Astrocyte of the spinal cord (primary cell): ENCODE results near the gene KIAA0319L.

Source experiments
- DNase-seq: peaks from one replicate; pipeline ENCODE4 v3.0.0; 2011; ENCODE audit warnings: low read depth, low spot score
- H3K4me3 ChIP-seq: 2 replicates; pipeline ENCODE4 v1.5.1; 2011; ENCODE audit warnings: low read depth, mild to moderate bottlenecking, low read length, moderate library complexity
- in situ Hi-C: cut with HindIII; loops from 2 replicates; pipeline ENCODE4 v1.10.0; 2017; ENCODE audit warnings: low sequenced_read_pairs
- TF ChIP-seq, protein P1 (sequence below): IDR thresholded peaks from 2 replicates; pipeline ENCODE4 v1.5.1; 2012; ENCODE audit warnings: low read depth, mild to moderate bottlenecking, low read length, inconsistent platforms

The KIAA0319L gene

DNA sequence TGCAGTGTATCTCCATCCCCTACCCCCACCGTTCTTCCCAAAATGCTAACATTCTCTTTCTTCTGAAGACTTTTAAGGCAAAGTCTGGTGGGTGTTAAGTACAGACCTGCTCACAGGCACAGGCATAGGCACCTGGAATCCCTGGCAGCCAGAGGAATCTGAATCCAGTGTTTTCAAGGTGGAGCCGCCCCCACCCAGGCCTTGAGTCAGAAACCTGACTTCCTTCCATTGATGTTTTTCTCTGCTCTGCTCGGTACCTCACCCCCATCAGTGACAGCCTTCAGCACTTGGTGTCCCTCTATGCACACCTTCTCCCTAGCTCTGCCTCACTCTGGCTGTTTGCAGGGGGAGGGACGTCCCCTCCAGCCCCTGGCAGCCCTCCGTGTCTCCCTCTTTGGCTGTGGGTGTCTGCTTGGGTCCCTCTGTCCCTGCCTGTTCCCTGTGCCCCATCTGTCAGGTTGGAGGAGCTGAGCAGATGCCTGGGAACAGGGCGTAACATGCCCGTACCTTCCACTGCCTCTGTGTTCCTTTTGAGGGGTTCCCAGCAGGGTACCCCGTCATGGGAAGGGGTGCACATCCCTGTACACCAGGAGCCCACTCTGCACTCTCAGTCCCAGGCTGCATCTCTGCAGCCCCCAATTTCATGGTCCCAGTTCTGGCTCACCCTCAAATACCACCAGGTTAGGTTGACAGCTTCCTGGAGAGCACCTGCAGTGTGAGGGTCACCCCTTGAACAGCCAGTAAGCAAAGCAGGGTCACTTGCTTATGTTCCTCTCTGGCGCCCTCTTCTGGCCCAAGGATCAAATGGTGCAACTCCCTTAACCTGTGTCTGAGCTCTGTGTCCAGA is 7.1 kb upstream of the KIAA0319L start:
- in situ Hi-C loops = no loop called here
- TF ChIP-seq, protein P1, sequence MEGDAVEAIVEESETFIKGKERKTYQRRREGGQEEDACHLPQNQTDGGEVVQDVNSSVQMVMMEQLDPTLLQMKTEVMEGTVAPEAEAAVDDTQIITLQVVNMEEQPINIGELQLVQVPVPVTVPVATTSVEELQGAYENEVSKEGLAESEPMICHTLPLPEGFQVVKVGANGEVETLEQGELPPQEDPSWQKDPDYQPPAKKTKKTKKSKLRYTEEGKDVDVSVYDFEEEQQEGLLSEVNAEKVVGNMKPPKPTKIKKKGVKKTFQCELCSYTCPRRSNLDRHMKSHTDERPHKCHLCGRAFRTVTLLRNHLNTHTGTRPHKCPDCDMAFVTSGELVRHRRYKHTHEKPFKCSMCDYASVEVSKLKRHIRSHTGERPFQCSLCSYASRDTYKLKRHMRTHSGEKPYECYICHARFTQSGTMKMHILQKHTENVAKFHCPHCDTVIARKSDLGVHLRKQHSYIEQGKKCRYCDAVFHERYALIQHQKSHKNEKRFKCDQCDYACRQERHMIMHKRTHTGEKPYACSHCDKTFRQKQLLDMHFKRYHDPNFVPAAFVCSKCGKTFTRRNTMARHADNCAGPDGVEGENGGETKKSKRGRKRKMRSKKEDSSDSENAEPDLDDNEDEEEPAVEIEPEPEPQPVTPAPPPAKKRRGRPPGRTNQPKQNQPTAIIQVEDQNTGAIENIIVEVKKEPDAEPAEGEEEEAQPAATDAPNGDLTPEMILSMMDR = peak; percentile 86

DNA sequence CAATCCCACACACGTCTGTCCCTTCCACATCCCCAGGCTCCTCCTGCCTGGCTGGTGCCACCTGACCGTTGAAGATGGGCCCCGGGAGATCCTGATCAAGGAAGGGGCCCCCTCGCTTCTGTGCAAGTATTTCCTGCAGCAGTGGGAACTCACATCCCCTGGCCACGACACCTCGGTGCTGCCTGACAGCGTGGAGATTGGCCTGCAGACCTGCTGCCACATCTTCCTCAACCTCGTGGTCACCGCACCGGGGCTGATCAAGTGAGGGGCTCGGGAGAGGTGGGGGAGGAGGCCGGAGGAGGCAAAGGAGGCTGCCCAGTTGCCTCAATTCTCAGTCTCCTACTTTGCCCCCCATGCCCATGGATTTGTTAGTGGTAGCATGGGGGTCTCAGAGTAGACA is 6.0 kb upstream of the KIAA0319L start:
- no peak for DNase-seq
- H3K4me3 ChIP-seq = no peak overlapping the region
- in situ Hi-C loops = no loop called here
- TF ChIP-seq, protein P1 = no peak

More for the DNA sequence above, 7.1 kb upstream of the KIAA0319L start:
- H3K4me3 ChIP-seq = no peak overlapping the region
- DNase-seq = peak; percentile 66

DNA sequence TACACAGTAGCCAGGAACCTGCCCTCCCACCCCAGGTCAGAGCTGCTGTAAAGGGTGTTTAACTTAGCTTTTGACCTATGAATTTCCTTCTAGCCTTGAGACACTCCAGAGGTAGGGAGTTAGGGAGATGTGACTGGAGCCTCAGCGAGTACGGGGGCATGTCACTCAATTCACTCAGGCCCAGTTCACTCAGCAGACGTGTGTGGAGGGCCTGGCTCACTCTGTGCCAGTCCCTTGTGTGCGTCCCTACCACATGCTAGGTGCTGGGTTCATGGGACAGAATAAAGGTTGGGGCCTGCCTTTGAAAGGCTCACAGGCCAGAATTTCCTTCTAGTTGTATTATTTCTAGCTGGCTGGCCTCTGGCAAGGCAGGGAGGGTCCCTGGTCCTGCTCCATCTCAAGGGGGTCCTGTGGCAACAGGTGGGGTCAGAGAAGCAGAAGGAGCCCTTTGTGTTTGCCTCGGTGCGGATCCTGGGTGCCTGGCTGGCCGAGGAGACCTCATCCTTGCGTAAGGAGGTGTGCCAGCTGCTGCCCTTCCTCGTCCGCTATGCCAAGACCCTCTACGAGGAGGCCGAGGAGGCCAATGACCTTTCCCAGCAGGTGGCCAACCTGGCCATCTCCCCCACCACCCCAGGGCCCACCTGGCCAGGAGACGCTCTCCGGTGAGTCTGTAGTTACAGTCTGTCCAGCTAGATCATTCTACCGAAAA is 4.9 kb upstream of the KIAA0319L start:
- DNase-seq = no peak
- TF ChIP-seq, protein P1 = no peak
- H3K4me3 ChIP-seq = no peak overlapping the region
- in situ Hi-C loops = no loop called here

DNA sequence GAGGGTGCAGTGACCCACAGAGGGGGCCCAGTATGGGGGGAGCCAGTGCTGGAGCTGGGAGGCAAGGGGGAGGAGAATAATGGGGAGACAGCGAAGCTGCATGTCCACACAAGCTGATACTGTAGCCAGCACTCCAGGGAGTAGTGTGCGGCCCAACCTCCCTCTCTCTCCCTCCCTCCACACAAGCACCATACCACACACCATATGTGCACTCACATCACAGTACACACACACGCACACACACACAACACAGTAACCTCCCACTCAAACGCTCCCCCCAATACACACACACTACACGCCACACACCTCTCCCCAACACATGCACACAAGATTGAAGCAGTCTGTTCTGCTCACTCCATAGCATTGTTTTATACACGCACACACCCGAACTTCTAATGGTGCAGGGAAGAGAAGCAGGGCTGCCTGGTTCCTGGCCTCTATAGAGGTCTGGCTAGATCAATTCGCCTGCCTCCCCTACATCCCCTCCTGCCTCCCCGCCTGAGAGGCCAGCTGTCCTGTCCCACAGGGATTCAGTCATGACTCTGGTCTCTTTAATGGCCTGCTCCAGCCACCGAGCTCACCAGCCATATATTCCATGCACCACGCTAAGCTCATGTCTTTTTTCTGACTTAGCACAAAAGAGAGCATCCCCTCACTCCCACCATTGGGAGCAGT is 4.2 kb upstream of the KIAA0319L start:
- TF ChIP-seq, protein P1 = no peak
- in situ Hi-C loops = no loop called here
- no peak overlapping the region for H3K4me3 ChIP-seq
- DNase-seq = no peak

DNA sequence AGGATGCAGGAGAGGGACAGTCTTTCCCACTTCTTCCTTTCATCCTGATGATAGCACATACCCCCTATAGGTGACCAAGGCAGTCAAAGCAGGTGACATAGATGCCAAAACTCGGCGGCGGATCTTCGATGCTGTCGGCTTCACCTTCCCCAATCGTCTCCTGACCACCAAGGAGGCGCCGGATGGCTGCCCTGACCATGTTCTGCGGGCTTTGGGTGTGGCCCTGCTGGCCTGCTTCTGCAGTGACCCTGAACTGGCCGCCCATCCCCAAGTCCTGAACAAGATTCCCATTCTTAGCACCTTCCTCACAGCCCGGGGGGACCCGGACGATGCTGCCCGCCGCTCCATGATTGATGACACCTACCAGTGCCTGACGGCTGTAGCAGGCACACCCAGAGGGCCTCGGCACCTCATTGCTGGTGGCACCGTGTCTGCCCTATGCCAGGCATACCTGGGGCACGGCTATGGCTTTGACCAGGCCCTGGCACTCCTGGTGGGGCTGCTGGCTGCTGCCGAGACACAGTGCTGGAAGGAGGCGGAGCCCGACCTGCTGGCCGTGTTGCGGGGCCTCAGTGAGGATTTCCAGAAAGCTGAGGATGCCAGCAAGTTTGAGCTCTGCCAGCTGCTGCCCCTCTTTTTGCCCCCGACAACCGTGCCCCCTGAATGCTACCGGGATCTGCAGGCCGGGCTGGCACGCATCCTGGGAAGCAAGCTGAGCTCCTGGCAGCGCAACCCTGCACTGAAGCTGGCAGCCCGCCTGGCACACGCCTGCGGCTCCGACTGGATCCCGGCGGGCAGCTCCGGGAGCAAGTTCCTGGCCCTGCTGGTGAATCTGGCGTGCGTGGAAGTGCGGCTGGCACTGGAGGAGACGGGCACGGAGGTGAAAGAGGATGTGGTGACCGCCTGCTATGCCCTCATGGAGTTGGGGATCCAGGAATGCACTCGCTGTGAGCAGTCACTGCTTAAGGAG is 3.3 kb upstream of the KIAA0319L start:
- TF ChIP-seq, protein P1 = no peak
- no peak for DNase-seq
- in situ Hi-C loops = no loop called here
- no peak overlapping the region for H3K4me3 ChIP-seq
